NCI-H1694 treated with DMSO at 0.1 percent for 48 hours (cell line): ENCODE results near the gene MORN3.
"Not testable (repeated sequence)": the region's sequence is repeated elsewhere in the genome, so short reads cannot be mapped to it uniquely, and the experiment has no call there.

Source experiments
- DNase-seq: peaks from one replicate; lab custom pipeline; 2025; lab: John Stamatoyannopoulos, UW

MORN3 gene

GRCh38 chr12:121669521-121669900, at the start of gene MORN3:
MORN3 (minus strand) TSS chr12:121669654; CDS start chr12:121669483, 171 bp downstream.
- DNase-seq, result no peak

GRCh38 chr12:121718653-121719239, 49.3 kb upstream of the MORN3 start:
- DNase-seq, result peak; percentile 78

- no peak for DNase-seq
Measured at GRCh38 chr12:121717041-121717699, 47.7 kb upstream of the MORN3 start.

- DNase-seq, result no peak
Measured at GRCh38 chr12:121715862-121716435, 46.5 kb upstream of the MORN3 start.

GRCh38 chr12:121715055-121715454, 45.6 kb upstream of the MORN3 start:
- not testable (repeated sequence) for DNase-seq

GRCh38 chr12:121713793-121714192, 44.3 kb upstream of the MORN3 start:
- DNase-seq, result no peak

GRCh38 chr12:121713257-121713777, 43.9 kb upstream of the MORN3 start:
- DNase-seq, result no peak

- DNase-seq, result peak; percentile 45
Measured at GRCh38 chr12:121712461-121713256, 43.2 kb upstream of the MORN3 start, which contains the start of gene TMEM120B. TMEM120B (plus strand) TSS chr12:121712752; CDS start chr12:121712896, 144 bp downstream.

- DNase-seq, result no peak
Measured at GRCh38 chr12:121712190-121712460, 42.7 kb upstream of the MORN3 start.

GRCh38 chr12:121711361-121712189, 42.1 kb upstream of the MORN3 start:
- DNase-seq, result peak; percentile 6

- DNase-seq, result no peak
Measured at GRCh38 chr12:121709478-121709961, 40.1 kb upstream of the MORN3 start.

GRCh38 chr12:121709064-121709424, 39.6 kb upstream of the MORN3 start:
- not testable (repeated sequence) for DNase-seq

- no peak for DNase-seq
Measured at GRCh38 chr12:121708313-121709063, 39.0 kb upstream of the MORN3 start.

- DNase-seq, result no peak
Measured at GRCh38 chr12:121705514-121705913, 36.1 kb upstream of the MORN3 start.

- no peak for DNase-seq
Measured at GRCh38 chr12:121702944-121703343, 33.5 kb upstream of the MORN3 start.

- no peak for DNase-seq
Measured at GRCh38 chr12:121701667-121702277, 32.3 kb upstream of the MORN3 start.

GRCh38 chr12:121697861-121698260, 28.4 kb upstream of the MORN3 start:
- DNase-seq, result not testable (repeated sequence)

- peak; percentile 65 for DNase-seq
Measured at GRCh38 chr12:121697093-121697698, 27.7 kb upstream of the MORN3 start.

GRCh38 chr12:121693155-121693687, 23.8 kb upstream of the MORN3 start:
- DNase-seq, result no peak

- not testable (repeated sequence) for DNase-seq
Measured at GRCh38 chr12:121692744-121693143, 23.3 kb upstream of the MORN3 start.
